HepG2 (cell line): ENCODE data around the gene WDR91. TPM values are rescaled to one million over a fixed set of nuclear protein-coding genes. Genes with fewer than 3 reads are reported as not detected.

Source experiments
- BORCS8-MEF2B ChIP-seq: sonication (generic); formaldehyde crosslinking; IDR thresholded peaks from 2 replicates; pipeline ENCODE4 v1.8.0; 2022; ENCODE audit warnings: mild to moderate bottlenecking, missing genetic modification reagents
- HNF4G ChIP-seq, 2 experiments: sonication (generic) in 1 of 2; formaldehyde crosslinking in 1 of 2; IDR thresholded peaks; 2 replicates each; pipeline versions ENCODE4 v1.4.0 to v1.6.1; 2011 to 2020; ENCODE audit warnings: borderline replicate concordance in 2 of 2, low read depth in 2 of 2, mild to moderate bottlenecking in 2 of 2, low read length in 1 of 2, missing genetic modification reagents in 1 of 2, moderate library complexity in 1 of 2
- HOXA7 ChIP-seq: sonication (generic); formaldehyde crosslinking; IDR thresholded peaks from 2 replicates; pipeline ENCODE4 v1.8.1; 2022; ENCODE audit warnings: mild to moderate bottlenecking, missing genetic modification reagents, moderate library complexity
- JDP2 ChIP-seq: sonication (generic); formaldehyde crosslinking; IDR thresholded peaks from 2 replicates; pipeline ENCODE4 v1.8.1; 2022; ENCODE audit warnings: missing genetic modification reagents, borderline replicate concordance
- KAT2B ChIP-seq: fragments of 150-350 bp; IDR thresholded peaks from 2 replicates; pipeline ENCODE4 v1.6.1; 2014; ENCODE audit warnings: low read depth, low read length, borderline replicate concordance
- MXD3 ChIP-seq: IDR thresholded peaks from 2 replicates; pipeline ENCODE4 v1.6.1; 2016; ENCODE audit warnings: mild to moderate bottlenecking, missing biosample characterization, missing genetic modification reagents
- NFYC ChIP-seq: IDR thresholded peaks from 2 replicates; pipeline ENCODE4 v1.6.1; 2016; ENCODE audit warnings: missing genetic modification reagents, missing compliant biosample characterization
- NRL ChIP-seq: sonication (generic); formaldehyde crosslinking; IDR thresholded peaks from 2 replicates; pipeline ENCODE4 v1.5.0; 2020; ENCODE audit warnings: missing genetic modification reagents, mild to moderate bottlenecking, moderate library complexity, borderline replicate concordance
- PAF1 ChIP-seq: IDR thresholded peaks from 2 replicates; pipeline ENCODE4 v1.6.1; 2016; ENCODE audit warnings: missing genetic modification reagents, missing compliant biosample characterization
- PAX8 ChIP-seq: sonication (generic); formaldehyde crosslinking; IDR thresholded peaks from 2 replicates; pipeline ENCODE4 v1.8.0; 2022; ENCODE audit warnings: mild to moderate bottlenecking, missing genetic modification reagents, borderline replicate concordance
- RXRB ChIP-seq: IDR thresholded peaks from 2 replicates; pipeline ENCODE4 v1.6.1; 2016; ENCODE audit warnings: borderline replicate concordance, missing genetic modification reagents, missing compliant biosample characterization
- SALL1 ChIP-seq: sonication (generic); formaldehyde crosslinking; IDR thresholded peaks from 2 replicates; pipeline ENCODE4 v1.8.0; 2022; ENCODE audit warnings: mild to moderate bottlenecking, missing genetic modification reagents
- SKIL ChIP-seq: sonication (generic); formaldehyde crosslinking; IDR thresholded peaks from 2 replicates; pipeline ENCODE4 v1.8.0; 2022; ENCODE audit warnings: missing genetic modification reagents, mild to moderate bottlenecking, moderate library complexity, borderline replicate concordance
- TCF7L2 ChIP-seq: IDR thresholded peaks from 2 replicates; pipeline ENCODE4 v1.6.1; 2011; ENCODE audit warnings: mild to moderate bottlenecking, low read depth, low read length, moderate library complexity
- YEATS2 ChIP-seq: sonication (generic); formaldehyde crosslinking; IDR thresholded peaks from 2 replicates; pipeline ENCODE4 v1.4.0; 2020; ENCODE audit warnings: missing genetic modification reagents, borderline replicate concordance
- ZBTB4 ChIP-seq: sonication (generic); formaldehyde crosslinking; IDR thresholded peaks from 2 replicates; pipeline ENCODE4 v1.4.0; 2020; ENCODE audit warnings: missing genetic modification reagents, mild to moderate bottlenecking, borderline replicate concordance
- ZFP37 ChIP-seq: sonication (generic); formaldehyde crosslinking; IDR thresholded peaks from 2 replicates; pipeline ENCODE4 v1.4.0; 2020; ENCODE audit warnings: missing genetic modification reagents, borderline replicate concordance
- ZNF549 ChIP-seq: sonication (generic); formaldehyde crosslinking; IDR thresholded peaks from 2 replicates; pipeline ENCODE4 v1.5.0; 2020; ENCODE audit warnings: missing genetic modification reagents
- ZNF670 ChIP-seq: sonication (generic); formaldehyde crosslinking; IDR thresholded peaks from 2 replicates; pipeline ENCODE4 v1.8.0; 2022; ENCODE audit warnings: mild to moderate bottlenecking, missing genetic modification reagents, borderline replicate concordance
- ZSCAN30 ChIP-seq: sonication (generic); formaldehyde crosslinking; IDR thresholded peaks from 2 replicates; pipeline ENCODE4 v1.5.0; 2020; ENCODE audit warnings: mild to moderate bottlenecking, missing genetic modification reagents
- polyA plus RNA-seq, 8 experiments: library from polyadenylated mRNA; depleted of rRNA in 3 of 8; stranded (reverse) in 7 of 8; unstranded in 1 of 8; fragments of >200 nt; fragmentation: Illumina TruSeq in 4 of 8; extraction: Trizol in 4 of 8; gene quantifications; 2 replicates each; pipeline versions ENCODE4 v1.2.1 to v1.2.3, GENCODE V29; 2011 to 2016; ENCODE audit warnings: low read depth in 4 of 8, missing spikeins in 1 of 8, mixed read lengths in 1 of 8; ENCODE audit not compliant: insufficient read depth in 1 of 8
- total RNA-seq, 5 experiments: library from RNA; depleted of rRNA; stranded (reverse); fragments of >200 nt; fragmentation: Illumina TruSeq; extraction: Trizol; gene quantifications; 2 replicates each; pipeline ENCODE4 v1.2.3, GENCODE V29; 2016; ENCODE audit warnings: low read depth in 1 of 5
- TF ChIP-seq, protein P1 (sequence below): IDR thresholded peaks from 2 replicates; pipeline ENCODE4 v1.6.1; 2016; ENCODE audit warnings: mild to moderate bottlenecking

The WDR91 gene
- total and polyA plus RNA-seq, 2 of the 13 experiments (the other 11 are each of a cell fraction or from before 2014, with no cell fraction given), result 11.6 to 12.1 TPM

DNA sequence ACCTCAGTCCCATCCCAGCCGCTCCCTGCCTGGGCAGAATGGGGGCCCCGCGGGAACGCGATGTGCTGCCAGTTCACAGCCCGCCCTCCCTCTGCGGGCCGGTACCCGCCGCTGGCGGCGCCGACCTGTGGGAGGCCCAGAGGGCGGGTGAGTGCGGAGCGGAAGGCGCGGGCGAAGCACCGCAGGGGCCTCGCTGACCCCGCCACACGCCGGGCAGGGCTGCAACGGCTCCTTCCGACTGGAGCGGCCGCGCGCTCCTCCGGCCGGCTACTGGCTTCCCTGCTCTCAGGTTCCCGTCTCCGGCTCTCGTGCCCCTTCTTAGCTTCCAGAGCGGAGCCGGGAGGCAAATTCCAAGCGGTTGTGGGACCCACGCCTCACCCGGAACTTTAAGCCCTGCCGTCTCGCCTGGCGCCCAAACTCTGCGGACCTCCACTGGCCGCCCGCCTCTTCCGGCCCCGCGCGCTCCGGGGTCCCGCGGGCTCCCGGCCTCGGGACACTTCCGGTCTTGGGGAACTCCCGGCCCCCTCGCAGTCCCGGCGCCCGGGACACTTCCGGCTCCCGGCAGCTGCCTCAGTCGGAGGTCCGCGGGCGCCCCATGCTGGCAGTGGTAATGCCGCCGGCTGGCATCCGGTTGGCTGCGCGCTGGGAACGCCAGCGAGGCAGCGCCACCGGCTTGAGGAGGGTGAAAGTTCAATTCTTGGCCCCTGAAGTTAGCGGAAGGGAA lies 40.9 kb downstream of the WDR91 start, which contains the start of gene CYREN (continued):
- TF ChIP-seq HNF4G (IDR thresholded peaks at IDR 0.05; ENCODE audit: borderline replicate concordance, low read depth, low read length) (peak; percentile 67), HNF4G (CRISPR knock-in tag; IDR thresholded peaks at IDR 0.05; ENCODE audit: borderline replicate concordance, low read depth) (no peak; the same call in 1 of the 2 replicates), TCF7L2 (no peak), ZSCAN30 (CRISPR knock-in tag) (no peak), NFYC (CRISPR knock-in tag) (peak; percentile 37), ZBTB4 (CRISPR knock-in tag) (peak; percentile 65; the same call in 1 of the 2 replicates), PAF1 (CRISPR knock-in tag) (no peak), ZNF670 (CRISPR knock-in tag) (peak; percentile 79; the same call in 1 of the 2 replicates), ZNF549 (CRISPR knock-in tag) (no peak), ZFP37 (no peak; the same call in 1 of the 2 replicates), KAT2B (no peak), MXD3 (CRISPR knock-in tag) (peak; percentile 79), YEATS2 (CRISPR knock-in tag) (peak; percentile 87), PAX8 (peak; percentile 81; the same call in 1 of the 2 replicates), HOXA7 (CRISPR knock-in tag) (no peak), NRL (CRISPR knock-in tag) (0 out of 2 replicates have a peak, but pooled peaks have one; percentile 73), BORCS8-MEF2B (peak; percentile 90), SALL1 (CRISPR knock-in tag) (peak; percentile 85; the same call in 1 of the 2 replicates), SKIL (CRISPR knock-in tag) (peak; percentile 56; the same call in 1 of the 2 replicates), RXRB (CRISPR knock-in tag) (peak; percentile 61), JDP2 (CRISPR knock-in tag) (no peak)
- TF ChIP-seq, protein P1, sequence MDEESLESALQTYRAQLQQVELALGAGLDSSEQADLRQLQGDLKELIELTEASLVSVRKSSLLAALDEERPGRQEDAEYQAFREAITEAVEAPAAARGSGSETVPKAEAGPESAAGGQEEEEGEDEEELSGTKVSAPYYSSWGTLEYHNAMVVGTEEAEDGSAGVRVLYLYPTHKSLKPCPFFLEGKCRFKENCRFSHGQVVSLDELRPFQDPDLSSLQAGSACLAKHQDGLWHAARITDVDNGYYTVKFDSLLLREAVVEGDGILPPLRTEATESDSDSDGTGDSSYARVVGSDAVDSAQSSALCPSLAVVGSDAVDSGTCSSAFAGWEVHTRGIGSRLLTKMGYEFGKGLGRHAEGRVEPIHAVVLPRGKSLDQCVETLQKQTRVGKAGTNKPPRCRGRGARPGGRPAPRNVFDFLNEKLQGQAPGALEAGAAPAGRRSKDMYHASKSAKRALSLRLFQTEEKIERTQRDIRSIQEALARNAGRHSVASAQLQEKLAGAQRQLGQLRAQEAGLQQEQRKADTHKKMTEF (CRISPR knock-in tag), result peak; percentile 97
